GM19463 (cell line): ENCODE measurements around the gene FTH1.
"Not testable (repeated sequence)": the region's sequence is repeated elsewhere in the genome, so short reads cannot be mapped to it uniquely, and the experiment has no call there.

Source experiments
- ATAC-seq: cut with Tn5 transposase; IDR thresholded peaks from one replicate; pipeline ENCODE4 v1.9.1; 2021; ENCODE audit warnings: mild to moderate bottlenecking, moderate library complexity; ENCODE audit not compliant: unreplicated experiment

FTH1 gene

GRCh38 chr11:61964058-61964665, 3.3 kb downstream of the FTH1 start:
- ATAC-seq = no peak

DNA sequence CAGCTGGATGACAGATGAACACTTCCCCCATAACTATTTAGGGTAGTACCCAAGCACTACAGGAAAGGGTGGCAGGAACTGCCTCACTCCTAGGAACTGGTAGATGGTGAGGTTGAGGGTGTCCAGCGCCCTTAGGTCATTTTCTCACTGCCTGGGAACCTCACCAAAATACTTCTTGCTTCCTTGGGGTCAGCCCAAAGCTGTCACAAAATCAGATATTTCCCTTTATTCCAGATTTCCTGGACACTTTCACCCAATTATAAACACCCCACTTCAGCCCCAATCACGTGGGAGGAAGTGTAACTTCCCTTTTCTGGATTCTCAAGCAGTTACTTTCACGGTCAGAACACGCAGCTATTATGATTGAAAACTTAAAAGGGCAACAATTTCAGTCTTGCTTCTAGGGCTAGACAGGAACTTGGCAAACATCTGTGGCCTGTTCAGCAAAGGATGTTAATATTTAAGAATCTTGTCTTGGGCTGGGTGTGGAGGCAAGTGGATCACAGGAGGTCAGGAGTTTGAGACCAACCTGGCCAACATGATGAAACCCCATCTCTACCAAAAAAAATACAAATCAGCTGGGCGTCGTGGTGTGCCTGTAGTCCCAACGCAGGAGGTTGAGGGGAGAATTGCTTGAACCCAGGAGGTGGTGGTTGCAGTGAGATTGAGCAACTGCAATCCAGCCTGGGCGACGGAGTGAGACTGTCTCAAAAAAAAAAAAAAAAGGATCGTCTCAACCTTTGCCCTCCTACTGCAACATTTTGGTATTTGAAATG, 4.0 kb downstream of the FTH1 start:
- ATAC-seq = no peak

DNA sequence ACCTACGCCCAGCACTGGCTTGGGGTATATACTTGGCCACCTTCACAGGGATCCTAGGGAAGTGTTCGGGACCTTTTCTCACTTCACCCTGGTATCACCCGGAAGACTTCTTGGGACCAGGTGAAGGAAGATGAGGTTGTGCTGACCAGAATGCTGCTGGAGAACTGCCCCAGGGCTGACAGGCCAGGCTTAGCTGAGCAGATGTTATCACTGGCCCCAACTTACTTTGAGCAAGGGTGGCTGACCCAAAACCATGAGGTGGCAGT, 4.5 kb downstream of the FTH1 start:
- ATAC-seq = no peak

DNA sequence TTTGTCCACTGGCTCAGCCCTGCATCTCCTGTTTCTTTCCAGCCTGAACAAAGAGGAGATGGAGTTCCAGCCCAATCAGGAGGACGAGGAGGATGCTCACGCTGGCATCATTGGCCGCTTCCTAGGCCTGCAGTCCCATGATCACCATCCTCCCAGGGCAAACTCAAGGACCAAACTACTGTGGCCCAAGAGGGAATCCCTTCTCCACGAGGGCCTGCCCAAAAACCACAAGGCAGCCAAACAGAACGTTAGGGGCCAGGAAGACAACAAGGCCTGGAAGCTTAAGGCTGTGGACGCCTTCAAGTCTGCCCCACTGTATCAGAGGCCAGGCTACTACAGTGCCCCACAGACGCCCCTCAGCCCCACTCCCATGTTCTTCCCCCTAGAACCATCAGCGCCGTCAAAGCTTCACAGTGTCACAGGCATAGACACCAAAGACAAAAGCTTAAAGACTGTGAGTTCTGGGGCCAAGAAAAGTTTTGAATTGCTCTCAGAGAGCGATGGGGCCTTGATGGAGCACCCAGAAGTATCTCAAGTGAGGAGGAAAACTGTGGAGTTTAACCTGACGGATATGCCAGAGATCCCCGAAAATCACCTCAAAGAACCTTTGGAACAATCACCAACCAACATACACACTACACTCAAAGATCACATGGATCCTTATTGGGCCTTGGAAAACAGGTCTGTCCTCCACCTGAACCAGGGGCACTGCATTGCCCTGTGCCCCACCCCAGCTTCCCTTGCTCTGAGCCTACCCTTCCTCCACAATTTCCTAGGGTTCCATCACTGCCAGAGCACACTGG, 5.0 kb downstream of the FTH1 start:
- ATAC-seq = no peak

GRCh38 chr11:61961570-61962212, 5.7 kb downstream of the FTH1 start:
- ATAC-seq = no peak

DNA sequence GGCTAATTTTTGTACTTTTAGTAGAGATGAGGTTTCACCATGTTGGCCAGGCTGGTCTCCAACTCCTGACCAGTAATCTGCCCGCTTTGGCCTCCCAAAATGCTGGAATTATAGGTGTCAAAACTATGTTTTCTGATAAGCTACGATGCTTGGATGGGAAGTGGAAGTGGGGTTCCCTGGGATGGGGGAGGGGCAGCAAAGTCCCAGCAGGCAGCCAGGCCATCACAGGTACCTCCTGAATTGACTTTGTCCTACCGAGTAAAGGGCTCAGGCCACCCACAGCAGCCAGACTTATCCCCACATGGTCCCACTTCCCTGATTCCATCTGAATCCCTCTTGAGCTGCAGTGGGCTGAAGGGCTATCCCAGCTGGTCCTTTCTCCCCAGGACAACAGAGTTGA, 6.9 kb downstream of the FTH1 start:
- ATAC-seq = no peak

- no peak for ATAC-seq
Observed at GRCh38 chr11:61959678-61960077, 7.8 kb downstream of the FTH1 start.

DNA sequence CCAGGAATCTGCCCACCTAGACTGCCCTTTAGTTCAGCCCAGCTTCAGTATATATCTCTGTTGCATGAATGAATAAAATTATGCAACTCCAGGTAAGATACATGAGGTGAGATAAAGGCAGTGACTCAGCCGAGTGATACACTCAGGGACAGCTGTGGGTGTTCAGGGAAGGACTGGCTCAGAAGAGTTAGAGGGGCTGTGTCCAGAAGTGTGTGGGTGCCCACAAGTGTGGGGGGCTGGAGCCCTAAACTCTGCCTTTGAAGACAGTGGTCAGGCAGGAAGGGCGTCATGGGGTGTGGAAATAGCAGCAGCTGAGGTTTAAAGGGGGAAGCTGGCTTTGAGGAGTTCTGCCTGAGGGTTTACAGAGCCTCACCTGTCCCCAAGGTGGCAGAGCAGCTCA, 8.3 kb downstream of the FTH1 start:
- no peak for ATAC-seq

DNA sequence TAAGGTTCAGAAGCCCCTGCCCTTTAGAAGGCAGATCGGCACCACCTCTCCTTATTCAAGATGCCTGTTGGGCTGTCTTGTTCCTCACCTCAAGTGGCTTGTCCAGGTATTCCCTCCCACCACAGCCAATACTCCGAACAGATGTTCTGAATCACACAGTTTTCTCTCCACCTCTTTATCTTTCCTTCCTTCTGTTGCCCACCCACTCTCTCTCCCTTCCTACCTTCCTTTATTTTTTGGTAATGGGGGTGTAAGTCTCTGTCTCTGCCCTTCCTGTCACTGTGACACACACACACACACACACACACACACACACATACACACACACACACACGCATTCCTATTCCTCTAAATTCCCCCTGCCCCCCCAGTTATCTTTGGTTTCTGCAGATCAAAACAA, 8.8 kb downstream of the FTH1 start:
- ATAC-seq = no peak

- ATAC-seq = no peak
Observed at GRCh38 chr11:61957021-61957770, 10.2 kb downstream of the FTH1 start.

DNA sequence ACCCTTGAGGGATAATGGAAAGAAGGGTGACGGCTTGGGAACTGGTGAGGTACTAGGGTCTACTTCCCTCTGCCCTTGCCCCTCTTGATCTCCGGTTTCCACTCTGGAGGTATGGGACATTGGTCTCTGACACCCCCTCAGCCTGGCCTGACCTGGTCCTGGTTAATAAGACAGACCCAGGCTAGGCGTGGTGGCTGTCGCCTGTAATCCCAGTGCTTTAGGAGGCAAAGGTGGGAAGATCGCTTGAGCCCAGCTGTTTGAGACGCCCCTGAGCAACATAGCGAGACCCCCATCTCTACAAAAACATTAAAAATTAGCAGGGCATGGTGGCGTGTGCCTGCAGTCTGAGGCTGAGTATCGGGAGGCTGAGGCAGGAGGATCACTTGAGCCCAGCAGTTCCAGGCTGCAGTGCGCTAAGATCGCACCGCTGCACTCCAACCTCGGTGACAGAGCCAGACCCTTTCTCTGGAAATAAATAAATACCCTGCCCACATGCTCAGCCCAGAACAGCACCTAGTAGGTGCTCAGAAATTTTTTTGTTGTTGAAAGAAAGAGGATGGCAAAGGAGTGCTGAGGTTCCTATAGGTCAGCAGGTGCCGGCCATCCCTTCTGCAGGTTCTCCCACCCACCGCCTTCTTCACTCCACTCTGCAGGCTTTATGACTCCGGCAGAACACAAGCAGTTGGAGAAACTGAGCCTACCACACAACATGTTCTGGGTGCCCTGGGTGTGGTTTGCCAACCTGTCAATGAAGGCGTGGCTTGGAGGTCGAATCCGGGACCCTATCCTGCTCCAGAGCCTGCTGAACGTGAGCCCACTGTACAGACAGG, 11.0 kb downstream of the FTH1 start:
- no peak for ATAC-seq

- no peak for ATAC-seq
Observed at GRCh38 chr11:61955422-61956135, 11.9 kb downstream of the FTH1 start.

- ATAC-seq = no peak
Observed at GRCh38 chr11:61954851-61955421, 12.5 kb downstream of the FTH1 start.

DNA sequence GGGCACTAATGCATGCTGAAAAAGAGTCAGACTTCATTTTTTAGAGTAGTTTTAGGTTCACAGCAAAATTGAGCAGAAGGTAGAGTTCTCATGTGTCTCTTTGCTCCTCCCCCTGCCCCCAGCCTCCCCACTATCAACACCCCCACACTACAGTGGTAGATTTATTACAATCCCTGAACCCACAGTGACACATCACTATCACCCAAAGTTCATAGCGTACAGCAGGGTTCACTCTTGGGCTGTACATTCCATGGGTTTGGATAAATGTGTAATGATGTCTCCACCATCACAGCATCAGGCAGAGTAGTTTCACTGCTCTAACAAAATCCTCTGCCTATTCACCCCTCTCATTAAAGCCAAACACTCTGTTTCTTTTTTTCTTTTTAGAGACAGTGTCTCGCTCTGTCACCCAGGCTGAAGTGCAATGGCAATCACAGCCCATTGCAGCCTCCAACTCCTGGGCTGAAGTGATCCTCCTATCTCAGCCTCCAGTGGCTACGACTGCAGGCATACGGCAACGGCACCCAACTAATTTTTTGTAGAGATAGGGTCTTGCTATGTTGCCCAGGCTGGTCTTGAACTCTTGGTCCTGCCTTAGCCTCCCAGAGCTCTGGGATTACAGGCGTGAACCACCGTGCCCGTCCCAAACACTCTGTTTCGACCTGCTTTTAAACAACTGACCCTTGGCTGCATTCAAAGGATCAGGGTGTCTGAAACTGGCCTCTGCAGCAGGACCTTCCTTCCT, 13.2 kb downstream of the FTH1 start:
- ATAC-seq = no peak

- not testable (repeated sequence) for ATAC-seq
Observed at GRCh38 chr11:61953632-61954031, 13.8 kb downstream of the FTH1 start.

- ATAC-seq = no peak
Observed at GRCh38 chr11:61952882-61953281, 14.6 kb downstream of the FTH1 start.

GRCh38 chr11:61951484-61952135, 15.8 kb downstream of the FTH1 start:
- ATAC-seq = no peak

GRCh38 chr11:61950035-61950547, 17.3 kb downstream of the FTH1 start, which contains the start of gene BEST1:
TSS of gene BEST1 (plus strand) at chr11:61950351. CDS start at chr11:61951807, 1,456 bp downstream.
- no peak for ATAC-seq
